GF-D8 (cell line): ENCODE measurements around the gene CDK15.
"Not testable (repeated sequence)": the region's sequence is repeated elsewhere in the genome, so short reads cannot be mapped to it uniquely, and the experiment has no call there.

Experiments used
- DNase-seq: peaks from one replicate; lab custom pipeline; 2025; lab: John Stamatoyannopoulos, UW

The CDK15 gene

GRCh38 chr2:201831469-201831868 is 25.1 kb downstream of the CDK15 start:
- no peak for DNase-seq

- DNase-seq = no peak
These were observed 27.4 kb downstream of the CDK15 start for GRCh38 chr2:201833781-201834180.

GRCh38 chr2:201835066-201835465 is 28.7 kb downstream of the CDK15 start:
- DNase-seq = no peak

GRCh38 chr2:201837391-201837790 is 31.1 kb downstream of the CDK15 start:
- no peak for DNase-seq

- no peak for DNase-seq
These were observed 31.6 kb downstream of the CDK15 start for GRCh38 chr2:201837824-201838431.

- DNase-seq = no peak
These were observed 33.4 kb downstream of the CDK15 start for GRCh38 chr2:201839727-201840126.

GRCh38 chr2:201840726-201841125 is 34.4 kb downstream of the CDK15 start:
- DNase-seq = no peak

GRCh38 chr2:201842131-201842860 is 36.0 kb downstream of the CDK15 start:
- no peak for DNase-seq

GRCh38 chr2:201844922-201845321 is 38.6 kb downstream of the CDK15 start:
- not testable (repeated sequence) for DNase-seq

- no peak for DNase-seq
These were observed 41.1 kb downstream of the CDK15 start for GRCh38 chr2:201847481-201847880.

GRCh38 chr2:201852462-201852861 is 46.1 kb downstream of the CDK15 start:
- no peak for DNase-seq

- DNase-seq = no peak
These were observed 46.6 kb downstream of the CDK15 start for GRCh38 chr2:201852878-201853415.

- no peak for DNase-seq
These were observed 48.0 kb downstream of the CDK15 start for GRCh38 chr2:201854221-201854801.

- no peak for DNase-seq
These were observed 48.5 kb downstream of the CDK15 start for GRCh38 chr2:201854841-201855240.

- DNase-seq = no peak
These were observed 49.0 kb downstream of the CDK15 start for GRCh38 chr2:201855356-201855755.

GRCh38 chr2:201857326-201857725 is 51.0 kb downstream of the CDK15 start:
- DNase-seq = no peak

GRCh38 chr2:201858281-201859184 is 52.2 kb downstream of the CDK15 start:
- no peak for DNase-seq

GRCh38 chr2:201859949-201860348 is 53.6 kb downstream of the CDK15 start:
- DNase-seq = no peak

GRCh38 chr2:201860636-201861066 is 54.3 kb downstream of the CDK15 start:
- peak; percentile 14 for DNase-seq

- DNase-seq = no peak
These were observed 56.5 kb downstream of the CDK15 start for GRCh38 chr2:201862843-201863242.

GRCh38 chr2:201866643-201867473 is 60.5 kb downstream of the CDK15 start:
- no peak for DNase-seq
